ENCODE measurements around the gene CXCL5. TPM values are rescaled to one million over a fixed set of nuclear protein-coding genes. Genes with fewer than 3 reads are reported as not detected.

The CXCL5 gene
- polyA plus RNA-seq (ENCODE audit: insufficient read length in 4 of 4): under 1 TPM; 0.10 to 0.81 (median 0.14) TPM

DNA sequence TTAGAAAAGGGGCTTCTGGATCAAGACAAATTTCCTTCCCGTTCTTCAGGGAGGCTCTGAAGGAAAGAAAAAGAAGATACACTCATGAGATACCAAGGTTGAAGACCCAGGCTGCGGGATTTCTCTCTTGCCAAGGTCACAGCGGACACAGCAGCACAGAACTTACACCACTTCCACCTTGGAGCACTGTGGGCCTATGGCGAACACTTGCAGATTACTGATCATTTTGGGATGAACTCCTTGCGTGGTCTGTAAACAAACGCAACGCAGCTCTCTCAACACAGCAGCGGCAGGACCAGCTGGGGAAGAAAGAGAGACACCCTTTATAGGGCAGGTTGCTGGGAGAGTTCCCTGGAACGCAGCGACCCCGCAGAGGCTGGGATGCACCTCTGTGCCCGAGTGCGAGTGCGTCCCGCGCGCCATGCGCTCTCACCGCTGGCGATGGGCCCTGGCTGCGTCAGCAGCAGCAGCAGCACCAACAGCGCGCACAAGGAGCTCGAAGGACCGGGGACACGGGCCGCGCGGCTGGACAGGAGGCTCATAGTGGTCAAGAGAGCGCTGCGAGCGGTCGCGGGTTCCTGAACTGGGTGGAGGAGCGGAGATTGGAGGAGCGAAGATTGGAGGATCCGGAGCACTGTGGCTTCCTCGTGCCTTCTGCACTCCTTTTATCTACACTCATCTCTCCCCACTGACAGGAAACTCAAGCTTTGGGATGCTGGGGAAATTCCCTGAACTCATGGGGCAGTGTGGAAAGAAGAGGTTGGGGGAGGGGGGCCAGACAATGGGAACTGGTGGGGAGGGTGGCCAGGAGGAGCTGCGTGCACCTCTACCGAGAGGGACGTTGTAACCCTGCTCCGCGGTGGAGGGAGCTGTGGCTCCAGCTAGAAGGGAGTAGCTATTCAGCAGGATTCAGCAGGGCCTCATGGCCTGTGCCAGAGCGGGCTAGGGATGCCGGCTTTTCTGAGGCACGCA lies at the start of gene CXCL5:
TSS of gene CXCL5 (minus strand) at position 638 of the 972 bp plus-strand sequence. CDS start at position 542, 96 bp downstream.
- DNase-seq (ENCODE audit: low read depth in 4 of 4, low spot score in 3 of 4): no peak

DNA sequence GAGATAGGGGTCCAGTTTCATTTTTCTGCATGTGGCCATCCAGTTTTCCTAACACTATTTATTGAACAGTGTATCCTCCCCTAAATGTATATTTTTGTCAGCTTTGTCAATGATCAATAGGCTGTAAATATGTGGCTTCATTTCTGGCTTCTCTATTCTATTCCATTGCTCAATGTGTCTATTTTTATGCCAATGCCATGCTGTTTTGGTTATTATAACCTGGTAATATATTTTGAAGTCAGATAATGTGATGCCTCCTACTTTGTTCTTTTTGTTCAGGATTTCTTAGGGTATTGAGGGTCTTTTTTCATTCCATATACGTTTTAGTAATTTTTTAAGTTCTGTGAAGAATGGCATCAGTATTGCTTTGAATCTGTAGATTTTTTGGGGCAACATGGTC lies 48.7 kb upstream of the CXCL5 start:
- no peak for DNase-seq (ENCODE audit: low read depth in 4 of 4, low spot score in 3 of 4)

DNA sequence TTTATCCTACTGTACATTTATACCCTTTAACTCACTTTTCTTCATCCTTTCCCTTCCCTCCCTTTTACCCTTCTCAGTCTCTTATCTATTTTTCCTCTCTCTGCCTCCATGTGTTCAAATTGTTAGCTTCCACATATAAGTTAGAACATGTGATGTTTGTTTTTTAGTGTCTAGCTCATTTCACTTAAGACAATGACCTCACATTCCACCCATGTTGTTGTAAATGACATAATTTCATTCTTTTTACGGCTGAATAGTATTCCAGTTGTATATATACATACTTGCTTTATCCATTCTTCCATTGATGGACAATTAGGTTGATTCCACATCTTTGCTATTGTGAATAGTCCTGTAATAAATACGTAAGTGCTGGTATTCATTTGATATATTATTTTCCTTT lies 47.3 kb upstream of the CXCL5 start:
- DNase-seq (ENCODE audit: low read depth in 4 of 4, low spot score in 3 of 4): no peak

DNA sequence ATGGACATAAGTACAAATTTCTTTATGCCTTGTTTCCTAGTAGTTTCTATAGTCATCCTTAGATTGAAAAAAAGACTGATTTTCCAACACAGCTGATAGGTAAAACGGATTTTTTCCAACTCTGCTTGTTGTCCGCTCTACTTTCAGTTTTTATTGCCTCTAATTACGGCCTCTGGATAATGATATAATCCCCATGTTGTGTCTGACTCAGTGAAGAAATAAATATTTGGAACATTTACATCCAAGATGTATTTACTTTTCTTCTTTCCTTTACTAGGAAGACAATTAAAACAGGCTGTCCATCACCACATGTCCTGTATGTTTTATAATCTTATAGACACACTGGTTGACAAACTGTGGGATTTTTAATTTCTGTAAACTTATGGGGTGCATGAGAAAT lies 46.8 kb upstream of the CXCL5 start:
- DNase-seq (ENCODE audit: low read depth in 4 of 4, low spot score in 3 of 4): no peak

DNA sequence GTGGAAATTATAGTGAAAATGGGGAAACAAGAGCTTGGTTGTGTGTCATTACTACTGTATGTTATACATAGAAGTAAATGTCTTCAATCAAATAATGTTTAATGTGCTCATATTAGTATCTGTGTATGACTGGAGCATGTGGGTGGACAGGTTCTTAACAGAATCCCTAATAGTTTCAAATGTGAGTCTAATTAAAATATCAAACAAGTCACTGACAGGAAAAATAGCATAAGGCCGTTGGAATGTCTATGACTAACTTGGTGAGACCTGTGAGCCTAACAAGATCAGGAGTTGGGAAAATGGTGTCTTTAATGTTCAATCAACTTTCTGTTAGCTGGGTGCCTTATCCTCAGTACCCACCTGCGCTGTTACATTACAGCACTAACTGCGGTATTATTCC lies 46.2 kb upstream of the CXCL5 start:
- DNase-seq (ENCODE audit: low read depth in 4 of 4, low spot score in 3 of 4): no peak

DNA sequence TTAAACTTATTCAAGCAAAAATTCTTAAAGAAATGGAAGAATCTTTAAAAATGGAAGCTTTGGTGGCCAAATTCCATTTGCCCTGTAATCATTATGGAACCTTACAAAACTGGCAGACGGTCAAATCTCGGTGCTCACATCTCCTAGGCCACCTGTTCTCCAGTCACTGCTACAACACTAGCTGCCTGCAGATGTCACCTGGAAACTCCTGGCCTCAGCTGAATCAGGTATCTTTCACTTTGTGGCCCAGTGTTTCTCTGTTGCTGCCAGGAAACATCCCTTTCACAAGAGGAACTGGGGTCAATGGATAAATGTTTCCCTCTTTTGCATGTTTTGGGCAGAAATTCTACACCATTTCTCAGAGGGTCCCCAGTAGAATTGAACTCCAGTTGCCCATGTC lies 44.2 kb upstream of the CXCL5 start:
- no peak for DNase-seq (ENCODE audit: low read depth in 4 of 4, low spot score in 3 of 4)

DNA sequence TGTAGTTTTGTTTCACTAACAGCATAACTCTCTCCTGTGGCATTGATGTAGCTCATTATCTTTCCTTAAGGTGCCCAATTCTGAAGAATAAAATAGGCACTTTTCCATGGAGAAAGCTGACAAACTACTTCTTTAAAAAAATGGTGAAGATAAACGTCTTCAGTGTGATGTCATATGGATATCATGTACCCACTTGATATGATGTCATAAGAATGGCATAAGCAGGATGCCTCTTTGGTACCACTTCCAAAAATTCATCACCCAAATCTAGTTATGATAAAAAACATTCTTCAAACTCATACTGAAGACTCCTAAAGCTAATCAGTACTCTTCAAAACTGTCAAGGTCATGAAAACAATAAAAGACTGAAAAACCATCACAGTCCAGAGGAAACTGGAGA lies 42.9 kb upstream of the CXCL5 start:
- no peak for DNase-seq (ENCODE audit: low read depth in 4 of 4, low spot score in 3 of 4)

DNA sequence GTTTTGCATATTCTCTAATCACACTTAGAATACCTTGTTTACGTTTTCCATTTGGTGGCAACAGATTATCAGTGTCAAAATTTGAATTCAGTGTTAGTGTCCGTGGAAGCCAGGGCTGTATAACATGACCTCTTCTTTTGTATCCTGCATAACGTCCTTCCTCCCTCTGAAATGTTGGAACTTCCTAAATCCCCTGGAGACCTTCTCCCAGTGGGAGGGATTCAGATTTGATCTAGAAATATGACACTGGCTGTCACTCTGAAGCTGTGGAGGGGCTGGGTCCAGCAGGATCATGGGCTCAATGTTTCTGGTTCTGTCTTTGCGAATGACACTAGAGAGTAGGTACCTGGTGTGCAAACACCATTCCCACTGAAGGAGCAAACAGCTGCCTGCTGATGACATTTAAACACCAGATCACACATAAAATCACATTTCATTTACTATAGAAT lies 40.9 kb upstream of the CXCL5 start:
- no peak for DNase-seq (ENCODE audit: low read depth in 4 of 4, low spot score in 3 of 4)

DNA sequence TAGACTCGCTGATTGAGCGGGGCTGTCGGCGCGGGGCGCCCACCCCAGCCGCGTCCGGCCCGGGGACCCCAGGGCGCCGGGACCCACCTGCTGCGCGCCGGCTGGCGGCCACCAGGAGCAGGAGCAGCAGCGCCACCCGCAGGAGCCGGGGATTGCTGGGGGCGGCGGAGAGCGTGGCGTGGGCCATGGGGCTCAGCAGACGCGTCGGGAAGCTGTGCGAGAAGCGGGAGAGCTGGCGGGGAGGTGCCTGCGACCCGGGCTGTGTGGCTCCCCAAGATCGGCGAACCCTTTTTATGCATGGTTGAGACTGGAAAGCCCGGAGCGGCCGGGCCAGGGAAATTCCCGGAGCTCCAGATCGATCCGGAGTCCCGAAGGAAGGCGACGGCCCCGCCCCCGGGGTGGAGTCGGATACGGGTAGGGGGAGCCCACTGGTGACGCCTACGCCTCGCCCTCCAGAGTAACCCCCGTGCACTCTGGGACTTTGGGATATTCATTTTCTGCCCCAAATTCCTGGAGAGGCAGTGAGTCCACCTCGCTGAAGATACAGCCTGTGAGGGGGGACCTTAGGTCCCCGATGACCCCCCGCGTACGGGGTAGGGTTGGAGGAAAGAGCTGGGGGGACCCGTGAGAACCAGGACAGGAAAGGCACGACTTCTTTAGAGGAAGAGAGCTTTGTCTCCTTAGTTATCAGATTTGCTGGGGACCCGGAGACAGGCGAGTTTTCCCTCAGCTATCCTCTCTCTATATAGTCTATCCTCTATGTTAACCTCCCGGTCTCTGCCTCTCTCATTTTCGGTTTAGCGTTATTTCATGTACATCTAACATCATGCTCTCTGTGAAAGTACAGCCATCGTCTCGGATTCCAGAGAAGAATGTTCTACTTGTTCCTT lies 40.2 kb upstream of the CXCL5 start, which contains the start of gene CXCL3:
TSS of gene CXCL3 (minus strand) at position 265 of the 890 bp plus-strand sequence. CDS start at position 187, 78 bp downstream.
- DNase-seq (ENCODE audit: low read depth in 4 of 4, low spot score in 3 of 4): peak in 3 of 4 donors; percentile 5 to 33 (median 14)

DNA sequence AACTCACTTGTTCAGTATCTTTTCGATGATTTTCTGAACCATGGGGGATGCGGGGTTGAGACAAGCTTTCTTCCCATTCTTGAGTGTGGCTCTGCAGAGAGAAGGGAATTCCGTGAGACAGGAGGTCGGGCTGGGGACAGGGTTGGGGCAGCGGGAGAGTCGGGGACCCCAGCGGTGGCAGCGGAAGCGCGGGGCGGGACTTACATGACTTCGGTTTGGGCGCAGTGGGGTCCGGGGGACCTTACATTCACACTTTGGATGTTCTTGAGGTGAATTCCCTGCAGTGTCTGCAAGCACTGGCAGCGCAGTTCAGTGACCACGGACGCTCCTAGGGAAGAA lies 39.6 kb upstream of the CXCL5 start:
- DNase-seq (ENCODE audit: low read depth in 4 of 4, low spot score in 3 of 4): no peak

DNA sequence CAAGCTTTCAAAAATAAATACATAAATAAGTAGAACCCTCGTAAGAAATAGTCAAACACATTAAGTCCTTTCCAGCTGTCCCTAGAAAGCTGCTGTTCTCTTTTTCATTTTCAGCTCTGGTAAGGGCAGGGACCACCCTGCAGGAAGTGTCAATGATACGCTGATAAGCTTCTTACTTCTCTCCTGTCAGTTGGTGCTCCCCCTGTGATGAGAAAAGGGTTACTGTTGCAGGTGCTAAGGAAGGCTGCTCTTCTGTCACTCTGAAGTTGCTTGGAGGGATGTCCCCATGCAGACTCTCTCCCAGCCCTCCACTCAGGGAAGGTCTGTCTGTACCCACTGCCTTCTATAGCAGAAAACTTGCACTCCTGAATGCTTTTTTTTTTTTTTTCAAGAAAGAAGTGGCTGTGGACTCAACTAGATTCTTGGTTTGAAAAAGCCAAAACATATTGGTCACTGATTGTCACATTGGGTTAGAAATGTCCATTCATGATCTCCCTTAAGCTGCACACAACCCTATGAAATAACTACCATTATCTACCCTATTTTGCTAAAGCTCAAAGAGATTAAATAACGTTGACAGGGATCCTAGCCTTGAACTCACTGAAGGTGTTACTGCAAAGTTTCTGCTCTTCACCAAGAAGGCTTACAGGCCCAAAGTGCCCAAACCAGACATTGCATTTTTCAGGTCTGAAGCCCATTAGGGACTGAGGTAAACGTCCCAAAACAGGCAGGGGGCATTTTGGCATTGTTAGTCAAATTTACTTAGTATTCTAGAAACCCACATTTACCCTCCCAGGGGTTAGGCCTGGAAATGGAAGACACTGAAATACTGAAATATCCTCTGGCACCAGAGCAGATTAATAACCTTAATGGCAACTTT lies 38.8 kb upstream of the CXCL5 start:
- no peak for DNase-seq (ENCODE audit: low read depth in 4 of 4, low spot score in 3 of 4)

DNA sequence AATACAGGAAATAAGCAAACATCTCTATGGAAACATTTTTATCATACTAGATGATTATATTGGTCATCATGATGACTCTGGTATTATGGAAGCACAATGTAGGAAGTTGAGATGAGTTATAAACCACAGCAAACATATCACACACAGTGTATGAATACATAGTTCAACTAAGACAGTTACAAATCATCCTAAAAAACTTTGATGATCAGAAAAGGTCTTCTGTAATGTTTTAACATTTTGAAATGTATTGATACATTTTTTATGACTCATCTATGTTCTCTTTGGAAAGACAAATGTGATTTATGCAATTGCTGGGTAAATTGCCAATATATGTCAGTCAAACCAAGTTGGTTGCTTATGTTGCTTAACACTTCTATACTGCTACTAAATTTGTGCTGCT lies 35.3 kb upstream of the CXCL5 start:
- DNase-seq (ENCODE audit: low read depth in 4 of 4, low spot score in 3 of 4): no peak

DNA sequence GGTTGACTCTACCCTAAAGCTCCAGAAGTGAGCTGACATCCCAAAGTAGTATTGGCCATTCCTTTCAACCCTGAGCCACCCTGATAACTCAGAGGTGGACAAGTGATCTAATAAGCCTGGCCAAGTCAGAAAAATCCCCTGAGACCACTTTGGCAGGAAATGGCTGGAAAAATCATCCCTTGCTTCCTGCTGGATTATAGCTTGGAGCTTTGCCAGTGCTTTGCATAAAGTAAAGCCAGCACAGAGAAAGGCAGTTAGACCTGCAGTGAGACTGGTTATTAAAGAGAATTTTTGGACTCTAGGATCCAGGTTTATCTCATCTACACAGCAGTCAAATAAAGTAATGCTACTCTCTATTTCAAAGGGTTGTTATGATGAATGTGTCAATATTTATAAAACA lies 33.6 kb upstream of the CXCL5 start:
- no peak for DNase-seq (ENCODE audit: low read depth in 4 of 4, low spot score in 3 of 4)

DNA sequence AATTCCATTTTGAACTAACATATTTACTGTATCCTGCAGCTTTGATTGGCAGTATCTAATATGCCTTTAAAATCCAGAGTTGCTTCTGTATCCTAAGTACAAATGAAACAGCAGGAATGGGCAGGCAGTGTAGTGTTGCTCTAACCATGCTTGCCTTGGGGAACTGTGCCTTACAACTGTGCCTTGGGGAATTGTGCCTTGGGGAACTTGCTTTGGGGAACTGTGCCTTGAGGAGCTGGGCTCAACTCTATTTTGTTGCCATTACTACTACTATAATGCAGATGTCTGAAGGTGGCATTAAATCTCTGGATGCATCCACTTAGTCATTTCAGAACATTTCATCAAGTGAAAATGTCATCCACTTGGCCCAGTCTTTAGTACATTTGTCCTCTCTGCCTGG lies 33.1 kb upstream of the CXCL5 start:
- DNase-seq (ENCODE audit: low read depth in 4 of 4, low spot score in 3 of 4): no peak

DNA sequence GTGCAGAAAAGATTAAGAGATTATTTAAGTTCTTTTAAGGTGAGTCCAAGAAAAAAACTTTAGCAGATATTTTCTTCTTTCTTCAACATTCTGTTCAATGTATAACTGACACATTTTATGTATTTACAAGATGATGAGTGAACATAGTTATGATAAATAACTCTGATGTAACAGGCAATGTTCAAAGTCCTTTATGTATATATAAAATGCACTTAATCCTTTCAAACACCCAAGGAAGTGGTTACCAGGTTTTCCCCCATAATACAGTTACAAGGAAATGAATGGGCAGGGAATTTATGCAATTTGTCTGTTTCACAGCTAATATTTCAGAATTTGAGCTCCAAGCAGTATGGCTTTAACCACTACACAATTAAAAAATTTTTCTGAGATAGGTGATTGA lies 31.8 kb upstream of the CXCL5 start:
- no peak for DNase-seq (ENCODE audit: low read depth in 4 of 4, low spot score in 3 of 4)

DNA sequence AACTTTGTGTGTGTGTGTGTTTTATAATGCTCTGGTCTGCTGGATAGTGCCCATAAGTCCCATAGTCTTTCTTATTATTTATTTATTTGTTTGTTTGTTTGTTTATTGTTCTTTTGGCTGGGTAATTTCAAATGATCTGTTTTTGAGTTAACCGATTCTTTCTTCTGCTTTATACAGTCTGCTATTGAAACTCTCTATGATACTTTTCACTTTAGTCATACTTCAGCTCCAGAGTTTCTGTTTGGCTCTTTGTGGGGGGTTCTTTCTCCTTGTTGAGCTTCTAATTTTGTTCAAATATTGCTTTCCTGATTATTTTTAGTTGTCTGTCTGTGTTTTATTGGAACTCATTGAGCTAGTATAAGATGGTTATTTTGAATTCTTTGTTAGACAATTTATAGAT lies 30.0 kb upstream of the CXCL5 start:
- DNase-seq (ENCODE audit: low read depth in 4 of 4, low spot score in 3 of 4): no peak

DNA sequence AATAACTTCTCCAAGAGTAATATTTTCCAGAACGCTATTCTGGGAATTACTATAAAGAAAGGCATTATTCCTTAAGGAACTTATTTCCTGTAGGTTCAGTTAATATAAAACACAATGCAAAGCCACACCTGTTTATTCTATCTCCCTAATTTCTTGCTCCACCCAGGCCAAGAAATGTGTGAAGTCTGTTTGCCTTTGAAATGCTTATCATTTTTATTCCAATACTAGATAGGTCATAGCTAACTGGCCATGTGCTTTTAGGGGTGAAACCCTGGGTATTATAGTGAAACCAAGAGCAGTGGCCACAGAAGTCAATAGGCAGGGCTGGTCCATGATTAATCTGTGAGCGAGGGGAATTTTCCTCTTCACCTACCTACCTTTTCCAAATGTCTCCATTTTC lies 25.2 kb upstream of the CXCL5 start:
- no peak for DNase-seq (ENCODE audit: low read depth in 4 of 4, low spot score in 3 of 4)

DNA sequence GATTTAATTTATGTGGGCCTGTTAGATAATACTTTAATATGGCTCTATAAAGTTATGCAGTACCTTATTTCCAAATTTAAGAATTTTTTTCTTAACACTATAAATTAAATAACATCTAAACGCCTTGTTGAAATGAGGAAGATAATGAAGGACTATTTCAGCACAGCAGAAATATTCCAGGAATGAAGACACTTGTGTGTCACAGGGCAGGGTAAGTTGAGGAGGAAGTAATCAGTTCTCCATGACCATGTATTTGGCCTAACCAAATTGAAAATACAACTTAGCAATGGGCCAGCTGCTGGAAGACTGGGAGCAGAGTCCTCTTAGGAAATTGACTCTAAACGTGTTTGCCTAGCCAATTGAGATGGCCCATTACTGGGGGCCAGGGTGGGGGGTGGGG lies 23.1 kb upstream of the CXCL5 start:
- DNase-seq (ENCODE audit: low read depth in 4 of 4, low spot score in 3 of 4): no peak

DNA sequence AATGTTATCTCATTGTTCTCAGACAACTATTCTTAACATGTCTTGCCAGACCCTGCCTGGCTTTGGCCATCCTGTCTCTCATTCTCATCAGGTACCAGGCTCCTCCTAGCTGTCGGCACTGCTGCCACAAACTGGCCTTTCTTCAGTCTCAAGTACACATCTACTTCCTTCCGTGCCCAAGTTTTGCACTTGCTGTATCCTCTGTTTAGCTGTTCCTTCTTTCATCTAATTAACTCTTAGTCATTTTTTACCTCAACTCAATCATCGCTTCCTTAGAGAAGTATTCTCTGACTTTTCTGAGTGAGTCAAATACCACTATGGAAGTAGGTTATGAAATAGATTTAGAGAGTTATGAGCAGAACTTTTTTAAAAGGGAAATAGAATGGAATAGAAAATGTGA lies 20.3 kb upstream of the CXCL5 start:
- no peak for DNase-seq (ENCODE audit: low read depth in 4 of 4, low spot score in 3 of 4)

DNA sequence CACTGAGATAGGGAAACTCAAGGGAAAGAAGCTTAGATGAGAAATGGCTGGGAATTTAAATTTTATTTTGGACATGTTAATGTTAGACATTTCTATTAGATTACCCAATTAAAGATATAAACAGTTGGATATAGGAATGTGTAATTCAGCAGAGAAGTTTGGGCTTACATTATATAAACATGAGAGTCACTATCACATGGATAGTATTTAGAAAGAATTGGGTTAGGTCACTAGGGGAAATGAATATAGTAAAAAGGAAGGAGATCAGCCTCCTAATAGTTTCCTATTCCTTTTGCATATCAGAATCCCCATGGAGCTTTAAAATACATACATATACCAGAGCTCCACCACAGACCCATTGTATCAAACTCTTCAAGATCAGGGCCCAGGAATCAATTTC lies 19.6 kb upstream of the CXCL5 start:
- no peak for DNase-seq (ENCODE audit: low read depth in 4 of 4, low spot score in 3 of 4)
